Activated naive CD4-positive, alpha-beta T cell treated with anti-CD3 and anti-CD28 coated beads for 36 hours (primary cell): ENCODE results near the gene SOD3. TPM values are rescaled to one million over a fixed set of nuclear protein-coding genes. Genes with fewer than 3 reads are reported as not detected.

Experiments
- CTCF ChIA-PET: fragments of 350-600 bp; sonication (Branson Sonifier 250); formaldehyde crosslinking; loops from one replicate; lab custom pipeline; 2021; ENCODE audit warnings: antibody characterized with exemption; lab: Charles Lee
- DNase-seq: peaks from one replicate; pipeline ENCODE4 v3.0.0-alpha.2; 2020
- H3K27ac Mint-ChIP-seq: one replicate; pipeline ENCODE4 v1.8.0; 2021; ENCODE audit warnings: mild to moderate bottlenecking, mixed read lengths
- H3K27me3 Mint-ChIP-seq: one replicate; pipeline ENCODE4 v1.8.0; 2021; ENCODE audit warnings: low read depth, mixed read lengths
- H3K36me3 Mint-ChIP-seq: one replicate; pipeline ENCODE4 v1.8.0; 2021; ENCODE audit warnings: low read depth, mixed read lengths
- H3K4me1 Mint-ChIP-seq: one replicate; pipeline ENCODE4 v1.8.0; 2021; ENCODE audit warnings: low read depth, mixed read lengths
- H3K4me3 Mint-ChIP-seq: one replicate; pipeline ENCODE4 v1.8.0; 2021; ENCODE audit warnings: mild to moderate bottlenecking, moderate library complexity, mixed read lengths
- H3K9me3 Mint-ChIP-seq: one replicate; pipeline ENCODE4 v1.8.0; 2021; ENCODE audit warnings: mixed read lengths
- intact Hi-C: fragments of 100-400 bp; cut with micrococcal nuclease; formaldehyde crosslinking; loops from one replicate; pipeline ENCODE4 v1.15.1; 2023
- total RNA-seq, 2 experiments: library from RNA; stranded (reverse); gene quantifications; one replicate each; pipeline ENCODE4 v1.2.3, GENCODE V29; 2021

SOD3 gene
- total RNA-seq, 2 experiments from 2014 or later = not detected

DNA sequence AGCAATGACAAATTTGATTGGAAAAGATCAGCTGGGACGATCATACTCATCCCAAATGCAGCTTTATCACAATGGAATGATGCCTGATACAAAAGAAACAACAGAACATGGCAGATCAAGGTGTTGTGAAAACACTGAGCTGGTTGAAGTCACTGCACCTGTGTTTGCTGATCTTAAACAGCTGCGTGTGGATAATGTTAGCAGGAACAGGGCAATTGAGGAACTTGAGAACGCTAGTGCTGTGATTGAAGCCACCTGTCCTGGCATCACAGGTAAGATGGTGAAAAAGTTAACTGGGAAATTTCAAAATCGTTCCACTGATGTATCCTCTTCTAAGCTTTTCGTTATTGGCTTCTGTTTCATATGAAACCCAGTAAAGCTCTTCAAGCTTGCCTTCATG, 27.4 kb upstream of the SOD3 start:
- intact Hi-C loops = no loop called here
- Mint-ChIP-seq H3K4me1 (no peaks in the 10 kb centered on the region), H3K27ac (no peak overlapping the region), H3K4me3 (no peak overlapping the region), H3K9me3 (no peaks in the 10 kb centered on the region), H3K27me3 (no peaks in the 10 kb centered on the region), H3K36me3 (no peaks in the 10 kb centered on the region)
- no peak for DNase-seq
- CTCF ChIA-PET = no interaction called here

DNA sequence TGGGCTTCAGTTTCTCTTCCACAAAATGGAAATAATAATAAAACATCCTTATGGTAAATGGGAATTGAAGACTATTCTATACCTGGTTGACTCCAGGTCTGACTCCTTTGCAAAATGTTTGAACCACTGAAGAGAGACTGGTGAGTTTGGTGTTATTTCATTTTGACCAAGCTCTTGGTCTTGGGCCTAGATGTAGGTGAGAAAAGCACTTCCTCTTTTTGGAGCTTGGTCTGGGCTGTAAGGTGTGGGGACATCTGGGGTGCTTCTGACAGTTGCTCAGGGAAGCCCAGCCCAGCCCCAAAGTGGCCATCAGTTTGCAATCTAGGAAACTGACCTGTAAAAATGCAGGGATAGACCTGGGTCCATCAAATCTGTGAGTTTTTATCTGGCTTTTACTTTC, 26.8 kb upstream of the SOD3 start:
- CTCF ChIA-PET = no interaction called here
- Mint-ChIP-seq H3K4me3 (no peak overlapping the region), H3K4me1 (no peaks in the 10 kb centered on the region), H3K36me3 (no peaks in the 10 kb centered on the region), H3K9me3 (no peaks in the 10 kb centered on the region), H3K27ac (no peak overlapping the region), H3K27me3 (no peaks in the 10 kb centered on the region)
- no peak for DNase-seq
- intact Hi-C loops = no loop called here

DNA sequence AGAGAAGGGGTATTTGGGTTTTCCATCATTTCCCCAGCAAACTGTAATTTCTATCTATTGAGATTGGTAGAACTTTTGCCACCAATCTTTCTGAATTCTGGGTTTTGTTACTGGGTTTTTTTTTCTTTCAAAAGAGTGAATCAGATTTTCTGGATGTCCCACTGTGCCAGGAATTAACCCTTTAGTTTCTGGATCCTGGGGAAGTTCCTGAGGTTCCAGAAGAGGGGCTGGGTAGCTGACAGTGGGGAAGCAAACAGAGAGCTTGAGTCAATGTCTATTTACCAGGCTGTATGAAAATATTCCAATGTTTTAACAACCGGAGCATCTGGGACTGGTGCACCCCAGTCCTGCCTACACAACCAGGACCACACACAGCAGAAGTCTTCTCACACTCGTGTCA, 25.8 kb upstream of the SOD3 start:
- intact Hi-C loops = no loop called here
- Mint-ChIP-seq H3K27ac (no peak overlapping the region), H3K4me1 (no peaks in the 10 kb centered on the region), H3K27me3 (no peaks in the 10 kb centered on the region), H3K9me3 (no peaks in the 10 kb centered on the region), H3K4me3 (no peak overlapping the region), H3K36me3 (no peaks in the 10 kb centered on the region)
- CTCF ChIA-PET = no interaction called here
- no peak for DNase-seq

DNA sequence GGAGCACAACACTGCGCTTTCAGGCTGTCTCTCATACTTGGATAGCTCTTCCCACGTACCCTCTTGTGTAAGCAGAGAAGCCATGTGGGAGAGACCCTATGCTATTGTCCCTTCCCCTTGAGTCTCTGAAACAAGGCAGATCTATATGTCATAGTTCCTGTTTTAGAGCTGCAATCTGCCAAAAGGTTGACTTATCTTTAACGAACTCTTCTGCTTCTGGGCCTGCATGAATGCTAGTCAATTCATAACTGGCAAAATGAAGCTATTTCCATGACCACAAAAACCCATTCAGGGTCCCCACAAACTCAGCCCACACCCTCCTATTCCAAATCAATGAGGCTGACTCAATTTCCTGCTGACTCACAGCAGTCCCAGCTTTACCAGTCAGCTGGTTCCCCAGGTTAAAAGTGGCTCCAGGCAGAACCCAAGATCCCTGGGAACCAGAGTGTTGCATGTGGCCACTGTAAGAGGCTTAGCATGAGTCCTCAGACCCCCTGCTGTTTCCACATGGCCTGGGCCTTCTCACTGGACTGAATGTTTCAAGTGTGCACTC, 25.3 kb upstream of the SOD3 start:
- no peaks in the 10 kb centered on the region for H3K9me3 Mint-ChIP-seq
- no peak overlapping the region for H3K27ac Mint-ChIP-seq
- intact Hi-C loops = no loop called here
- H3K27me3 Mint-ChIP-seq = no peaks in the 10 kb centered on the region
- no peaks in the 10 kb centered on the region for H3K4me1 Mint-ChIP-seq
- no peak for DNase-seq
- H3K36me3 Mint-ChIP-seq = no peaks in the 10 kb centered on the region
- CTCF ChIA-PET = no interaction called here
- H3K4me3 Mint-ChIP-seq = no peak overlapping the region

DNA sequence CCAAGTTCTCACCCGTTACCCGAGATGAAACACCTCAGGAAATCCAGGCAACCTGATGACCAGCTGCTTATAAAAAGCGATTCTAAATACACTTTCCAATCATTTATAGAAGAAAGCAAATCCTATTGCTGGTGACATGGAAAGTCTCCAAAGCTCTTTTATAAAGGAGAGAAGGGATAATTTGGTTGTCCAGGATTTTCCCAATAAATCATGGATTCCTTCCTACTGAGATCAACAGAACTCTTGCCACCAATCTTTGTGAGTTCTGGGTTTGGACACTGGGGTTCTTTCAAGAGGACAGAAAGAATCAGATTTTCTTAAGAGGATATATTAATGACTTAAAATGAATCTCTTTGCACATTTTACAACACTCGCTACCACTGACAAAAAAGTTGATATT, 24.7 kb upstream of the SOD3 start:
- Mint-ChIP-seq H3K4me1 (no peaks in the 10 kb centered on the region), H3K4me3 (no peak overlapping the region), H3K36me3 (no peaks in the 10 kb centered on the region), H3K27ac (no peak overlapping the region), H3K27me3 (no peaks in the 10 kb centered on the region), H3K9me3 (no peaks in the 10 kb centered on the region)
- CTCF ChIA-PET = no interaction called here
- no peak for DNase-seq
- intact Hi-C loops = no loop called here

DNA sequence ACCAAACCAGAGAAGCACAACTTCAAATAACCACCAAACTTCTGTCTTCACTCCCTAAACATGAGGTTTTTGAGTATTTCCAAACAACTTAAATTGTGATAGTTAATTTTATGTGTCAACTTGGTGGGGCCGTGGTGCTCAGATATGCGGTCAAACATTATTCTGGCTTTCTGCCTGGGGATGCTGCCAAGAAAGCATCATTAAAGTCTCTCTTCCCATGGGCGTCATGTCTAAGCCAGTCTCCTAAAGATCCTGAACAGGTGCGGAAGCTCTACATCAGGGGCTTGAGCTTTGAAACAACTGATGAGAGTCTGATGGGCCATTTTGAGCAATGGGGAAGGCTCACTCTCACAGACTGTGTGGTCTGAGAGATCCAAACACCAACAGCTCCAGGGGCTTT, 24.1 kb upstream of the SOD3 start:
- CTCF ChIA-PET = no interaction called here
- no peaks in the 10 kb centered on the region for H3K9me3 Mint-ChIP-seq
- H3K36me3 Mint-ChIP-seq = no peaks in the 10 kb centered on the region
- H3K27ac Mint-ChIP-seq = no peak overlapping the region
- intact Hi-C loops = no loop called here
- DNase-seq = no peak
- no peak overlapping the region for H3K4me3 Mint-ChIP-seq
- H3K27me3 Mint-ChIP-seq = no peaks in the 10 kb centered on the region
- no peaks in the 10 kb centered on the region for H3K4me1 Mint-ChIP-seq

DNA sequence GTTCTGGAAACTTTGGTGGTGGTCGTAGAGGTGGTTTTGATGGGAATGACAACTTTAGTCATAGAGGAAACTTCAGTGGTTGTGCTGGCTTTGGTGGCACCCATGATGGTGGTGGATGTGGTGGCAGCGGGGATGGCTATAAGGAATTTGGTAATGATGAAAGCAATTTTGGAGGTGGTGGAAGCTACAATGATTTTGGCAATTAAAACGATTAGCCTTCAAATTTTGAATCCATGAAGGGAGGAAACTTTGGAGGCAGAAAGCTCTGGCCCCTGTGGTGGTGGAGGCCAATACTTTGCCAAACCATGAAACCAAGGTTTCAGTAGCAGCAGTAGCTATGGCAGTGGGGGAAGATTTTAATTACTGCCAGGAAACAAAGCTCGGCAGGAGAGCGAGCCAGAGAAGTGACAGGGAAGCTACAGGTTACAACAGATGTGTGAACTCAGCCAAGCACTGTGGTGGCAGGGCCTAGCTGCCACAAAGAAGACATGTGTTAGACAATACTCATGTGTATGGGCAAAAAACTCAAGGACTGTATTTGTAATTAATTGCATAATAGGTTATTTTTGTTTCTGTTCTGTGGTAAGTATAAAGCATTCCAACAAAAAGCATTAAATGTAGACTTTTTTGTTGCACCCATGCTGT, 23.2 kb upstream of the SOD3 start:
- intact Hi-C loops = no loop called here
- Mint-ChIP-seq H3K27me3 (no peaks in the 10 kb centered on the region), H3K27ac (no peak overlapping the region), H3K9me3 (no peaks in the 10 kb centered on the region), H3K4me3 (no peak overlapping the region), H3K4me1 (no peaks in the 10 kb centered on the region), H3K36me3 (no peaks in the 10 kb centered on the region)
- DNase-seq = no peak
- CTCF ChIA-PET = no interaction called here

DNA sequence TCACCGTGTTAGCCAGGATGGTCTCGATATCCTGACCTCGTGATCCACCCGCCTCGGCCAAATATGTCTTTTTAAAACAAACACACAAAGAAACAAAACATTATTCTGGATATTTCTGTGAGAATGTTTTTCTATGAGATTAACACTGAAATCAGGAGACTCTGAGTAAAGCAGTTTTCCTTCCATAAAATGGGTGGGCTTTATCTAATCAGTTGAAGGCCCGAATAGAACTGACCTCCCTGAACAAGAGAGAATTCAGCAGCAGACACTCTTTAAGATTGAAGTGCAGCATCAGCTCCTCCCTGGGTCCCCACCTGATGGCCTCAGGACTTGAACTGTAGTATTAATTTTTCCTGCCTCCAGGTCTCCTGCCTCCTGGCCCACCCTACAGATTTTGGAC, 22.4 kb upstream of the SOD3 start:
- Mint-ChIP-seq H3K9me3 (no peaks in the 10 kb centered on the region), H3K27me3 (peaks cover 2% of the 10 kb centered on the region), H3K4me3 (no peak overlapping the region), H3K4me1 (no peaks in the 10 kb centered on the region), H3K27ac (no peak overlapping the region), H3K36me3 (no peaks in the 10 kb centered on the region)
- intact Hi-C loops = no loop called here
- CTCF ChIA-PET = no interaction called here
- no peak for DNase-seq

DNA sequence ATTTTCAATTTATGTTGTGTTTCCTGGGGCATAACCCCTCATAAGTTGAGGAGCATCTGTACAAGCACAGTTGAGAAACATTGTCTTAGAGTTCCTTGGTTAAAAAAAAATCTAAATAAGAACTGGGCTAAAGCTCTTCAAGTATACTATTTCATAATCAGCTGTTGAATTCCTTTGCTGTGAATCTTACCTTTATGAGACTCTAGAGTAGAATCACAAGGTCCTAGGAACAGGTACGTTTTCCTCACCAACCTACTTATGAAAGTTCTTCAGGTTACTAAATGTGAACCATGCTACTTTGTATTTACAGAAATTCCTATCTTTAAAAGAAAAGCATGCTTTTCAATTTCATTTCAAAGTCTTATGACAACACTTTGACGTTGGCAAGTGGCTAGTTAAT, 20.9 kb upstream of the SOD3 start:
- no peak for DNase-seq
- Mint-ChIP-seq H3K27ac (no peak overlapping the region), H3K4me3 (no peak overlapping the region), H3K36me3 (no peaks in the 10 kb centered on the region), H3K27me3 (peaks cover 4% of the 10 kb centered on the region), H3K4me1 (no peaks in the 10 kb centered on the region), H3K9me3 (no peaks in the 10 kb centered on the region)
- intact Hi-C loops = no loop called here
- CTCF ChIA-PET = no interaction called here

DNA sequence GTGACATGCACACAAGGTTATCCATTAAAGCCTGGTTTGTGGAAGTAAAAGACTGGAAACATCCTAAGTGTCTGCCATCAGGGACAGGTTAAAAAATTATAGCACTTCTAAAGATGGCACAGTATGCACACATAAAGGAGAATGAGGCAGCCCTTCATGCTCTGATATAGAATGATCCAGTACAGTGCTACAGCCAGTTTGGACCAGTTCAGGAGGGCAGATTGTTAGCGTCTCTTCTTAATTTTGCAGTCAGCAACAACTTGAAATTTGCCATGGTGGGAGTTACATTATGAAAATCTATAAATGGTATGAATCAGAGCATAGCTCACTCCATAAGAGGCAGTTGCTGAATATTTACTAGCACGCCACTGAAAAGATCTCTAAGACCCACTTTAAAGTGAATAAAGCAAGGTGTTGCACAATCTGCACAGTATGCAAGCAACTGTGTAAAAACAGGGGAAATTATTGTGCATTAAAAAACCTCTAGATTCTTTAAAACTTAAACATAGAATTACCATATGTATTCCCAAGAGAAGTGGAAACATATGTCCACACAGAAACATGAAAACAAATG, 20.3 kb upstream of the SOD3 start:
- CTCF ChIA-PET = no interaction called here
- Mint-ChIP-seq H3K4me3 (no peak overlapping the region), H3K36me3 (no peaks in the 10 kb centered on the region), H3K4me1 (no peaks in the 10 kb centered on the region), H3K27ac (no peak overlapping the region), H3K27me3 (peaks cover 4% of the 10 kb centered on the region), H3K9me3 (no peaks in the 10 kb centered on the region)
- intact Hi-C loops = no loop called here
- no peak for DNase-seq

DNA sequence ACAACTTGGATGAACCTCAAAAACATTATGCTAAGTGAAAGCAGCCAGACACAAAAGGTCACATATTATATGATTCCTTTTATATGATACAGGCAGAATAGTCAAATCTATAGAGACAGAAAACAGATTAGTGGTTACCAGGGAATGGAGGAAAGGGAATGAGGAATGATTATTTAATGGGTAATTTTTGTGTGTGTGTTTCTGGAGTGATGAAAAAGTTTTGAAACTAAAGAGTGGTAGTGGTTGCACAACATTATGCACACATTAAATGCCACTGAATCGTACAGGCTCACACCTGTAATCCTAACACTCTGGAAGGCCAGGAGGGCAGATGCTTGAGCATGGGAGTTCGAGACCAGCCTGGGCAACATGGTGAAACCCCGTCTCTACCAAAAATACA, 19.6 kb upstream of the SOD3 start:
- no peaks in the 10 kb centered on the region for H3K4me1 Mint-ChIP-seq
- no peaks in the 10 kb centered on the region for H3K9me3 Mint-ChIP-seq
- no peaks in the 10 kb centered on the region for H3K36me3 Mint-ChIP-seq

DNA sequence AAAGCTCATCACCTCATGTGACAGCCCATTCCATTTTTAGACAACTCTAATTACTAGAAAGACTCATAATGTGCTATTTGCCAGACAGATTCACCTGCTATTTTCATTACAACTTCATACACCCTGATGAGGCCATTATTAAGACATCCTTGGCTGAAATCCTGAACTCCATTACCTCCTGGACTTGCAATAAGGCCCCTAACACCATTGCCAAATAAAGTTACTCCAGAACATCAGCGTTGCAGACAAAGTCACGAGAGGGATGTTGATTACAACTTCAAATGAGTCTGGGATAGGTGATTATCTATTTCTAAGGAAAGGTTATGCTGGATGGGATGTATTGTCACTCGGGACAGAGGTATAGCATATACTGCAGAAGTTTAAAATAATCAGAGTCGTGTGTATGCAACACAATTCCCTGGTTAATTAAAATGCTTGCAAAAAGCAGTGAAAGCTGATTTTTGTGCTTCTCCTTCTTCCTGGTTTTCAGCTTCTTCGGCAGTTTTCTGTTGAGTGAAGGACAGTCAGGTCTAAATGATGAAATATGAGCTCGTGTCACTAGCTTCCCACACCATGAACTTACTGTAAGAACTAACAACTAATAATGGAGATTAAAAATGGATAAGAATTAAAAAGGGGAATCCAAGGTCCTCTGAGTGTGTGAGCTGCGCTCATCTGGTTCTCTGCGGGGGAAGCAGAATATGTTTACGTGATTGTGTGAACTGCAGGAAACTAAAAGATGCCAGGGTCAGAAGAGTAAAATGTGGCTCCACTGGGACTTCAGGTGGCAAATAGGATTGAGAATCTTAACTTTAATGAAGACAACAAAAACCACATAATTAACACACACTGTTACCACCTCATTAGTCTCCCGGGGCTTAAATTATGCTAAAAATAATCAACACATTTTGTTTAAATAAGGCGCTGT, 17.6 kb upstream of the SOD3 start:
- no peaks in the 10 kb centered on the region for H3K4me1 Mint-ChIP-seq
- CTCF ChIA-PET = no interaction called here
- no peaks in the 10 kb centered on the region for H3K9me3 Mint-ChIP-seq
- intact Hi-C loops = no loop called here
- DNase-seq = no peak
- no peaks in the 10 kb centered on the region for H3K36me3 Mint-ChIP-seq
- H3K27me3 Mint-ChIP-seq = peaks cover 7% of the 10 kb centered on the region
- no peak overlapping the region for H3K27ac Mint-ChIP-seq
- H3K4me3 Mint-ChIP-seq = no peak overlapping the region

More for the DNA sequence above, 19.6 kb upstream of the SOD3 start:
- CTCF ChIA-PET = no interaction called here
- no peak overlapping the region for H3K4me3 Mint-ChIP-seq
- no peak for DNase-seq
- no peak overlapping the region for H3K27ac Mint-ChIP-seq
- peaks cover 4% of the 10 kb centered on the region for H3K27me3 Mint-ChIP-seq
- intact Hi-C loops = no loop called here
